ENCODE results near the gene TEPSIN. TPM values are rescaled to one million over a fixed set of nuclear protein-coding genes. Genes with fewer than 3 reads are reported as not detected.

TEPSIN gene
- total RNA-seq, 1 experiment from 2014 or later: 38.8 TPM

GRCh38 chr17:81263371-81264181 is 24.7 kb upstream of the TEPSIN start:
- H3K27ac Mint-ChIP-seq: no peak overlapping the region
- no peak overlapping the region for H3K27ac ChIP-seq (ENCODE audit: insufficient read length, low read depth, low read length)
- H3K4ac ChIP-seq (ENCODE audit: low read depth, low read length): no peak overlapping the region
- H3K4me2 ChIP-seq (ENCODE audit: insufficient read depth, insufficient read length, low read length): no peak overlapping the region
- H2AK5ac ChIP-seq (ENCODE audit: insufficient read length, low read length): no peak overlapping the region
- H4K8ac ChIP-seq (replicated peaks; ENCODE audit: insufficient read length, low read depth, low read length): no peak overlapping the region
- no peak overlapping the region for H2AFZ ChIP-seq (ENCODE audit: low read length)
- H3K4me1 ChIP-seq (ENCODE audit: insufficient read depth, low read length): no peaks in the 10 kb centered on the region
- peaks cover 3 to 37% (median 36%) of the 10 kb centered on the region in 3 experiments; a peak in 6 of 7 replicates for H3K36me3 Mint-ChIP-seq (ENCODE audit: insufficient read depth in 1 of 3, low read depth in 3 of 3)
- H3K4me1 Mint-ChIP-seq: no peaks in the 10 kb centered on the region
- TF ChIP-seq CTCF (conservative IDR thresholded peaks at IDR 0.05): no peak
- no peak overlapping the region for H3K4me3 Mint-ChIP-seq
- no peak overlapping the region for H2BK12ac ChIP-seq (ENCODE audit: insufficient read length, low read depth, low read length)
- no peaks in the 10 kb centered on the region for H3K79me2 ChIP-seq (ENCODE audit: insufficient read depth, low read length)
- no peak overlapping the region for H3K9ac ChIP-seq (ENCODE audit: extremely low read depth, insufficient read length, low read length)
- H2BK5ac ChIP-seq (ENCODE audit: insufficient read length, low read length): no peak overlapping the region
- no peaks in the 10 kb centered on the region for H4K20me1 ChIP-seq (ENCODE audit: control insufficient read depth, insufficient read depth, insufficient read length)
- H3K23ac ChIP-seq (ENCODE audit: insufficient read length, low read depth, low read length): no peak overlapping the region
- no peaks in the 10 kb centered on the region for H3K9me3 ChIP-seq (ENCODE audit: control insufficient read depth, low read depth, low read length)
- no peak overlapping the region for H2BK20ac ChIP-seq (ENCODE audit: low read depth, low read length, poor library complexity, severe bottlenecking)
- H3K18ac ChIP-seq (ENCODE audit: insufficient read length, low read depth, low read length): no peak overlapping the region
- H3K56ac ChIP-seq (ENCODE audit: insufficient read length, low read depth, low read length): no peak overlapping the region
- no peak overlapping the region for H3T11ph ChIP-seq (ENCODE audit: low read length)
- no peak overlapping the region for H2BK15ac ChIP-seq (ENCODE audit: low read depth, low read length)
- H3K23me2 ChIP-seq (ENCODE audit: insufficient read length, low read depth, low read length, poor library complexity, severe bottlenecking): no peaks in the 10 kb centered on the region
- no peak overlapping the region for H4K5ac ChIP-seq (ENCODE audit: insufficient read length, low read depth, low read length)
- no peak overlapping the region for H4K91ac ChIP-seq (ENCODE audit: insufficient read length, low read depth, low read length)
- H3K9me3 Mint-ChIP-seq: no peaks in the 10 kb centered on the region
- no peaks in the 10 kb centered on the region for H3K79me1 ChIP-seq (ENCODE audit: insufficient read depth, low read depth, low read length, poor library complexity, severe bottlenecking)
- no peaks in the 10 kb centered on the region for H3K27me3 Mint-ChIP-seq (ENCODE audit: low read depth)
- H3K27me3 ChIP-seq (ENCODE audit: insufficient read depth, low read length): no peaks in the 10 kb centered on the region
- WGBS (ENCODE audit: extremely low coverage, insufficient read length, low lambda C conversion rate): no CpG with 5 or more reads among the region's 40 CpGs
- H3K14ac ChIP-seq (ENCODE audit: insufficient read depth, low read length): no peak overlapping the region
- H2BK120ac ChIP-seq (ENCODE audit: low read depth, low read length, poor library complexity, severe bottlenecking): no peak overlapping the region
- no peak for DNase-seq
